ENCODE data around the gene OMG. TPM values are rescaled to one million over a fixed set of nuclear protein-coding genes. Genes with fewer than 3 reads are reported as not detected.

Gene OMG
- total RNA-seq, 1 donor from 2014 or later = not detected

DNA sequence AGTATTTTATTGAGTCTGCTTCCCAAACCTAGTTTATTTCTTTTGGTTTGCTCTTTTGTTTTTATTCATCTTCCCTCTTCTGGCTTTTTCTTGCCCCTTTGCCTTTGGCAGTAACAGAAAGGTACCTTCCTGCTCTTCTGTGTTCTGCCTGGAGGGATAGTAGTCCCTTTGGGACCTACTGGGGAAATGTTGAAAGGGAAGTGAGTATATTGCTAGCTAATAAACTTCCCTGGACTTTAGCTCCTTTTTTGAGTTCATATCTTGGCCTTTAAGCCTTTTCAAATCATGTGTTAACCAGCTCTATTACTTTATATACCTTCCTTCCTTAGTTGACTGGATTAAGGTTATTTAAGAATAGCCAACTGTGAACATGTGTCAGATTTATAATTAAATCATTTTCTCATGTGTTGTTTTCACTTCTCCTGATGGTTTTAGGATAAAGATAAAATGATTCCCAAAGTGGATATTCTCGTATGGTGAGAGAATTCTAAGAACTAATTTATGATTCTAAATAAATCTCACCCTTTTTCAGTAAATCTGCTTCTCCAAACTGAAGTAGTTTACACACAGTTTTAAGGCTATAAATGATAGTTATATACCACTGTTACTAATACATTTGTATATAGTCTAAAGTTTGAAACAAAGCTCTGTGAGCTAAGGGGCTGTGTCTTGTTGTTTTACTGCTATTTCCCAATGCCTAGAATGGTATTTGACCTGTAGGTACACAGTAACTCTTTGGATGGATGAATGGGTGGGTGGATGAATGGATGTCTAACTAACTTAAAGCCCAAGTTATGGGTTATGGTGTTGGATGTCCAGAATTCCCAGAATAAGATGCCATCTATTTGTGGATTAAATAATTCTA lies 45.7 kb downstream of the OMG start:
- Mint-ChIP-seq H3K27ac (peak overlapping the region; percentile 24), H3K36me3 (peaks cover 11% of the 10 kb centered on the region), H3K4me1 (peaks cover 22% of the 10 kb centered on the region), H3K4me3 (no peak overlapping the region), H3K27me3 (ENCODE audit: low read depth) (no peaks in the 10 kb centered on the region), H3K9me3 (no peaks in the 10 kb centered on the region)
- no peak for DNase-seq (ENCODE audit: low spot score in 2 of 2, unreplicated experiment in 2 of 2)
- TF ChIP-seq, protein P1, sequence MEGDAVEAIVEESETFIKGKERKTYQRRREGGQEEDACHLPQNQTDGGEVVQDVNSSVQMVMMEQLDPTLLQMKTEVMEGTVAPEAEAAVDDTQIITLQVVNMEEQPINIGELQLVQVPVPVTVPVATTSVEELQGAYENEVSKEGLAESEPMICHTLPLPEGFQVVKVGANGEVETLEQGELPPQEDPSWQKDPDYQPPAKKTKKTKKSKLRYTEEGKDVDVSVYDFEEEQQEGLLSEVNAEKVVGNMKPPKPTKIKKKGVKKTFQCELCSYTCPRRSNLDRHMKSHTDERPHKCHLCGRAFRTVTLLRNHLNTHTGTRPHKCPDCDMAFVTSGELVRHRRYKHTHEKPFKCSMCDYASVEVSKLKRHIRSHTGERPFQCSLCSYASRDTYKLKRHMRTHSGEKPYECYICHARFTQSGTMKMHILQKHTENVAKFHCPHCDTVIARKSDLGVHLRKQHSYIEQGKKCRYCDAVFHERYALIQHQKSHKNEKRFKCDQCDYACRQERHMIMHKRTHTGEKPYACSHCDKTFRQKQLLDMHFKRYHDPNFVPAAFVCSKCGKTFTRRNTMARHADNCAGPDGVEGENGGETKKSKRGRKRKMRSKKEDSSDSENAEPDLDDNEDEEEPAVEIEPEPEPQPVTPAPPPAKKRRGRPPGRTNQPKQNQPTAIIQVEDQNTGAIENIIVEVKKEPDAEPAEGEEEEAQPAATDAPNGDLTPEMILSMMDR (IDR thresholded peaks at IDR 0.05; ENCODE audit: unreplicated experiment) = no peak

DNA sequence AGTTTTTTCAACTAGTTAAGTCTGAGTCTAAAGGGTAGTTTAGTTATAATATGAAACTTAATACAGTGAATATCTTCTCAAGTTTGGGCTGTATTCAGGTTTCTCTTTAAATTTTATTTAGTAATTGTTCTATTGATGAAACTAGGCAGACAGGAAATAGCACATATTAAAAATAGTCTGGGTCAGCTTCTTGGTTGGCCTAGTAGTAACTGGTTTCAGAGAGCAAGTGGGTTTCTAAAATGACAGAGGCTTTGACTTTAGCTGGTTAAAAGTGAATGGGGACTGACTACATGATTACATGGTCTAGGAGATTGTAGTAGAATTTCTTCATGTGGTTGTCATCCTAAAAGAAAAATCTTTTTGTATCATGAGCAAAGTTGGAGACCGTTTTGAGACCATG lies 46.8 kb downstream of the OMG start:
- H3K27me3 Mint-ChIP-seq (ENCODE audit: low read depth) = no peaks in the 10 kb centered on the region
- H3K9me3 Mint-ChIP-seq = no peaks in the 10 kb centered on the region
- H3K4me3 Mint-ChIP-seq = no peak overlapping the region
- TF ChIP-seq, protein P1 (IDR thresholded peaks at IDR 0.05; ENCODE audit: unreplicated experiment) = no peak
- peaks cover 15% of the 10 kb centered on the region for H3K4me1 Mint-ChIP-seq
- H3K27ac Mint-ChIP-seq = no peak overlapping the region
- peaks cover 19% of the 10 kb centered on the region for H3K36me3 Mint-ChIP-seq
- DNase-seq (ENCODE audit: low spot score in 2 of 2, unreplicated experiment in 2 of 2) = no peak

DNA sequence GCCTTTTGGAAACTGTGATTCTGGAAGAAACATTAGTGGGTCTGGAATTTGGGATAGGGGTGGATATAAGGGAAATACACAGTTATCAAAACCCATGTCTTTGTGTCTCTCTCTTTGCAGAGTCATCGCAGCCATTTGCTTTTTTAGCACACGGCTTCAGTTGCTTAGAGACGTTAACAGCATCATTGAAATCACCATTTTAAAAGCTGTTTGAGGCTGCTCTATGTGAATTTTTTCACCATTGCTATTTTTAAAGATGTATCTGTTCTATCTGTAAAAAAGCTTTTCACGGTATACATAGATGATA lies 47.3 kb downstream of the OMG start:
- TF ChIP-seq, protein P1 (IDR thresholded peaks at IDR 0.05; ENCODE audit: unreplicated experiment) = no peak
- Mint-ChIP-seq H3K4me1 (peaks cover 10% of the 10 kb centered on the region), H3K27me3 (ENCODE audit: low read depth) (no peaks in the 10 kb centered on the region), H3K9me3 (no peaks in the 10 kb centered on the region), H3K36me3 (peaks cover 22% of the 10 kb centered on the region), H3K27ac (no peak overlapping the region), H3K4me3 (no peak overlapping the region)
- DNase-seq (ENCODE audit: low spot score in 2 of 2, unreplicated experiment in 2 of 2) = no peak

DNA sequence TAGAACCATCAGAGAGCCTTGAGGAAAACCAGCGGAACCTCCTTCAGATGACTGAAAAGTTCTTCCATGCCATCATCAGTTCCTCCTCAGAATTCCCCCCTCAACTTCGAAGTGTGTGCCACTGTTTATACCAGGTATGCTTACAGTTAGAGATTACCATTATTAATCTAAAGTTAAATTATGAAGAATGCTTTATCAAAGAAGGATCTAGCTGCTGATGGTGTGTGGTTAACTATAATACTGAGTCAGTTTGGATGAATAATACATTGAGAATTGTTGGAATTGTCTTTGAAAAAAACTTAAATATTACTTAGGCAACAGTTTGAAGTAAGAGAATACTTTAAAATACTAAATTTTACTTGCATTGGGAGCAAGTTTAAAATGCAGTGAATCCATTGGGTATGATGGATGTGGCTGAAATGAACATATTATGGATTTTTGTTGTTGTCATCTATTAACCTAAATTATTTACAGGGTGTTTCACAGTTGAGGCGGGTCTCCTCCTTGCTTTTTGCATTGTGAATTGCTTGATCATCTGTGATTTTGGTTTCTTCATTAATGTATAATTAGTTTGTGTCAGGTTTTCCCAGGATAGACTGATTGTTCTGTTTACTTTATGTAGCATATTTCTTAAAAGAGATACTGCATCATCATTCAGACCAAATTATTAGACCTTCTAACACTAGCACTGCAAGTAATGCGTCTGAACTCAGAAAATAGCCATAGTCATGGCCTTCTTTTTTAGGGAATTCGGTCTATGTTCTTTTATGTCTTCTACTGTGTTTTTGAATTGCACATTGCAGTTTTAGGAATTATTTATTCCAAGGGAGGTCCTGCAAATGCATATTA lies 47.8 kb downstream of the OMG start:
- Mint-ChIP-seq H3K9me3 (no peaks in the 10 kb centered on the region), H3K4me1 (peaks cover 6% of the 10 kb centered on the region), H3K27ac (peak overlapping the region; percentile 34), H3K4me3 (no peak overlapping the region), H3K36me3 (peaks cover 27% of the 10 kb centered on the region), H3K27me3 (ENCODE audit: low read depth) (no peaks in the 10 kb centered on the region)
- TF ChIP-seq, protein P1 (IDR thresholded peaks at IDR 0.05; ENCODE audit: unreplicated experiment) = no peak
- DNase-seq (ENCODE audit: low spot score in 2 of 2, unreplicated experiment in 2 of 2) = no peak

Other genes with a start within 250 kb of the OMG start
- gene NF1, start 202.3 kb downstream of the OMG start, total RNA-seq = 91.9 to 104 TPM (median 94.5 TPM) in 3 replicates
- gene EVI2B, start 16.8 kb upstream of the OMG start, total RNA-seq = not detected in 3 replicates
- not detected in 3 replicates for gene EVI2A, start 24.4 kb upstream of the OMG start, total RNA-seq
- 21.1 to 21.8 TPM (median 21.2 TPM) in 3 replicates for gene RAB11FIP4, start 94.4 kb upstream of the OMG start, total RNA-seq

Measured in mesothelial cell of epicardium (in vitro differentiated cells).